GM23338 (cell line): ENCODE results near the gene NGF. TPM values are rescaled to one million over a fixed set of nuclear protein-coding genes. Genes with fewer than 3 reads are reported as not detected.

Experiments
- ATAC-seq: fragments of 200-7000 bp; cut with Tn5 transposase; 3 replicates; pipeline ENCODE4 v1.9.1; 2020
- DNase-seq: peaks from one replicate; pipeline ENCODE4 v3.0.0-alpha.2; 2015; ENCODE audit warnings: low spot score
- H2AFZ ChIP-seq: fragments of 200-600 bp; sonication (generic); 2 replicates; pipeline ENCODE4 v1.8.0; 2016; ENCODE audit warnings: antibody characterized with exemption, mild to moderate bottlenecking, moderate library complexity
- H3F3A ChIP-seq: fragments of 200-600 bp; sonication (generic); replicated peaks from 2 replicates; pipeline ENCODE4 v1.8.0; 2017; ENCODE audit warnings: antibody characterized with exemption, mixed run types, low read depth
- H3K27ac ChIP-seq: fragments of 200-600 bp; sonication (generic); 2 replicates; pipeline ENCODE4 v1.6.1; 2016; ENCODE audit warnings: low read depth
- H3K27me3 ChIP-seq: fragments of 200-600 bp; sonication (generic); 2 replicates; pipeline ENCODE4 v1.8.0; 2016; ENCODE audit warnings: mild to moderate bottlenecking, mixed run types, moderate library complexity; ENCODE audit not compliant: insufficient read depth
- H3K36me3 ChIP-seq: fragments of 200-600 bp; sonication (generic); 2 replicates; pipeline ENCODE4 v1.8.0; 2016; ENCODE audit warnings: mild to moderate bottlenecking; ENCODE audit not compliant: insufficient read depth
- H3K4me1 ChIP-seq: fragments of 200-600 bp; sonication (generic); 2 replicates; pipeline ENCODE4 v1.8.0; 2016; ENCODE audit warnings: mild to moderate bottlenecking, moderate library complexity; ENCODE audit not compliant: insufficient read depth
- H3K4me2 ChIP-seq: fragments of 200-600 bp; sonication (generic); 2 replicates; pipeline ENCODE4 v1.7.1; 2017; ENCODE audit warnings: mixed run types
- H3K4me3 ChIP-seq: fragments of 200-600 bp; sonication (generic); 2 replicates; pipeline ENCODE4 v1.6.1; 2016; ENCODE audit warnings: mixed run types
- H3K79me2 ChIP-seq: fragments of 200-600 bp; sonication (generic); replicated peaks from 2 replicates; pipeline ENCODE4 v1.8.0; 2017; ENCODE audit warnings: mild to moderate bottlenecking; ENCODE audit not compliant: insufficient read depth
- H3K9me2 ChIP-seq: fragments of 200-600 bp; sonication (generic); 2 replicates; pipeline ENCODE4 v1.8.0; 2017; ENCODE audit not compliant: insufficient read depth
- H4K20me1 ChIP-seq: fragments of 200-600 bp; sonication (generic); replicated peaks from 2 replicates; pipeline ENCODE4 v1.8.0; 2017; ENCODE audit warnings: mild to moderate bottlenecking; ENCODE audit not compliant: insufficient read depth
- H3K27ac Mint-ChIP-seq: 2 replicates; pipeline ENCODE4 v1.8.0; 2020; ENCODE audit warnings: inconsistent platforms, mild to moderate bottlenecking, moderate library complexity, mixed read lengths
- H3K27me3 Mint-ChIP-seq: 3 replicates; pipeline ENCODE4 v1.8.0; 2022; ENCODE audit warnings: low read depth, mild to moderate bottlenecking, moderate library complexity, mixed read lengths, inconsistent platforms; ENCODE audit not compliant: insufficient read depth, poor library complexity
- H3K36me3 Mint-ChIP-seq: 3 replicates; pipeline ENCODE4 v1.8.0; 2021; ENCODE audit warnings: low read depth, mild to moderate bottlenecking, inconsistent platforms, moderate library complexity, mixed read lengths
- H3K4me1 Mint-ChIP-seq: 3 replicates; pipeline ENCODE4 v1.8.0; 2020; ENCODE audit warnings: mild to moderate bottlenecking, inconsistent platforms, mixed read lengths
- H3K4me3 Mint-ChIP-seq: 3 replicates; pipeline ENCODE4 v1.8.0; 2021; ENCODE audit warnings: moderate library complexity, mild to moderate bottlenecking, inconsistent platforms, mixed read lengths
- H3K9me3 Mint-ChIP-seq: 3 replicates; pipeline ENCODE4 v1.8.0; 2020; ENCODE audit warnings: moderate library complexity, mild to moderate bottlenecking, inconsistent platforms, mixed read lengths
- CREB1 ChIP-seq: fragments of 250-450 bp; sonication (Bioruptor Pico); IDR thresholded peaks from 2 replicates; pipeline ENCODE4 v1.5.0; 2020; ENCODE audit warnings: low read depth, mild to moderate bottlenecking, moderate library complexity
- CTCF ChIP-seq, 2 experiments: fragments of 200-600 bp in 1 of 2; sonication (generic) in 1 of 2; conservative IDR thresholded peaks; 2 replicates each; pipeline versions ENCODE4 v1.5.1 to v1.6.1; 2016 to 2017; ENCODE audit warnings: antibody characterized with exemption in 2 of 2, low read depth in 2 of 2, mild to moderate bottlenecking in 2 of 2, moderate library complexity in 1 of 2
- ETS1 ChIP-seq: IDR thresholded peaks from 2 replicates; pipeline ENCODE4 v1.6.1; 2016; ENCODE audit warnings: antibody characterized with exemption
- EZH2 ChIP-seq: fragments of 200-600 bp; sonication (generic); IDR thresholded peaks from one replicate; pipeline ENCODE4 v1.8.0; 2017; ENCODE audit warnings: antibody characterized with exemption, mild to moderate bottlenecking, low read depth; ENCODE audit not compliant: unreplicated experiment
- EZH2phosphoT487 ChIP-seq: fragments of 200-600 bp; sonication (generic); IDR thresholded peaks from one replicate; pipeline ENCODE4 v1.8.1; 2018; ENCODE audit warnings: antibody characterized with exemption; ENCODE audit not compliant: unreplicated experiment
- NANOG ChIP-seq: IDR thresholded peaks from 2 replicates; pipeline ENCODE4 v1.6.1; 2016; ENCODE audit warnings: antibody characterized with exemption, borderline replicate concordance
- REST ChIP-seq: IDR thresholded peaks from one replicate; pipeline ENCODE4 v1.6.1; 2018; ENCODE audit warnings: antibody characterized with exemption; ENCODE audit not compliant: unreplicated experiment
- ZNF114 ChIP-seq: fragments of 250-450 bp; sonication (Bioruptor Pico); IDR thresholded peaks from 2 replicates; pipeline ENCODE4 v1.5.0; 2020; ENCODE audit warnings: mild to moderate bottlenecking, moderate library complexity
- ZNF331 ChIP-seq: fragments of 250-450 bp; sonication (Bioruptor Pico); IDR thresholded peaks from 2 replicates; pipeline ENCODE4 v1.5.0; 2020; ENCODE audit warnings: low read depth, mild to moderate bottlenecking, moderate library complexity
- ZNF462 ChIP-seq: fragments of 250-450 bp; sonication (Bioruptor Pico); IDR thresholded peaks from 2 replicates; pipeline ENCODE4 v1.5.0; 2020; ENCODE audit warnings: mild to moderate bottlenecking, moderate library complexity
- polyA plus RNA-seq: library from polyadenylated mRNA; unstranded; fragments of >200 nt; fragmentation: Nextera tagmentation; extraction: Ambion mirVana; gene quantifications from 2 replicates; pipeline ENCODE4 v1.2.1, GENCODE V29; 2016
- total RNA-seq: library from RNA; depleted of rRNA; stranded (reverse); fragments of >200 nt; shearing (Covaris generic); gene quantifications from 2 replicates; pipeline ENCODE4 v1.2.3, GENCODE V29; 2014

NGF gene
- total and polyA plus RNA-seq, 2 experiments from 2014 or later: 0.28 to 0.92 TPM

DNA sequence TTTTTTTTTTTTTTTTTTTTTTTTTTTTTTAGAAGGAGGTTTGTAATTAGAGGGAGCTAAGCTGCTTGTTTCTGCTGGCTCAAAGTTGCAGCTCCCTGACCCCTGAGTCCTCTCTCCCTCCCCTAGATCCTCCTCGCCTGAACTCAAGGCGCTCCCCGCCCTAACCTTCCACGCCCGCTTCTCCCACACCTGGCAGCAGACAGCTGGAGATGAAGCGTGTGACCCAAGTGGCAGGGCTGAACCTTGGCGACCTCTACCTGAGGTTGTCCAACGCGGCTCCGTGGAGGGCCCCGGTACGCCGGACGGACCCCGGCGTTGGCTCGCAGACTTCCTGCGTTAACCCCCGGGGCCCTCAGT is 795 bp downstream of the NGF start:
- no peaks in the 10 kb centered on the region for H4K20me1 ChIP-seq
- H3K9me2 ChIP-seq: no peaks in the 10 kb centered on the region
- no peaks in the 10 kb centered on the region for H3F3A ChIP-seq
- ATAC-seq (no peak; the same call in 1 of the 3 replicates), DNase-seq (no peak)
- H3K27me3 ChIP-seq: peaks cover 65% of the 10 kb centered on the region
- peak overlapping the region; percentile 99 for H2AFZ ChIP-seq
- peaks cover 27% of the 10 kb centered on the region for H3K4me1 Mint-ChIP-seq
- peak overlapping the region; percentile 86 for H3K4me3 Mint-ChIP-seq
- H3K27ac Mint-ChIP-seq: no peak overlapping the region
- H3K27me3 Mint-ChIP-seq: peaks cover 40% of the 10 kb centered on the region
- H3K36me3 ChIP-seq: no peaks in the 10 kb centered on the region
- no peaks in the 10 kb centered on the region; the same call in 2 of the 3 replicates for H3K9me3 Mint-ChIP-seq
- TF ChIP-seq ZNF331 (CRISPR knock-in tag): no peak
- TF ChIP-seq CTCF (conservative IDR thresholded peaks at IDR 0.05; ENCODE audit: low read depth in 2 of 2): no peak
- TF ChIP-seq NANOG: no peak
- no peak for TF ChIP-seq EZH2phosphoT487
- H3K4me2 ChIP-seq: peak overlapping the region; percentile 92
- H3K4me1 ChIP-seq: peaks cover 7% of the 10 kb centered on the region
- no peak overlapping the region for H3K27ac ChIP-seq
- H3K4me3 ChIP-seq: peak overlapping the region; percentile 88
- H3K36me3 Mint-ChIP-seq: no peaks in the 10 kb centered on the region
- H3K79me2 ChIP-seq: no peaks in the 10 kb centered on the region

DNA sequence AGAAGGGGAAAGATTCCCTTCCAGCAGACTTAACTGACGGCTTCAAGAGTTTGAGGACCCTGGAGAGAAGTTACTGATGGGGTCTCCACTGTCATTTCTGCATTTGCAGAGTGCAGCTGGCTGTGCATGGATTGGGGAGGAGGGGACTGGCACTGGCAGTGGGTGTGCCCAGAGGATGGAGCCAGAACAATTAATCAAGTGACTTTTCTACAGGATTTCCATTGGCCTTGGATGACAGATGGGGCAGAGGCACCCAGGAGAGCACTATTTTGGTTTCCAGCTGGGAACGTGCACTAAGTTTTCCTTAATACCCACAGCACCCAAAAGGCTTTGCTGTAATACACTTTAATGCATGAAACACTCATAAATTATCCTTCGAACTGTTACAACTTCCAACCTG is 1.3 kb downstream of the NGF start:
- Histone ChIP-seq H3K27me3 (peaks cover 60% of the 10 kb centered on the region), H3K36me3 (no peaks in the 10 kb centered on the region), H3K4me1 (peaks cover 10% of the 10 kb centered on the region), H3K79me2 (no peaks in the 10 kb centered on the region), H4K20me1 (no peaks in the 10 kb centered on the region), H3K4me3 (peak overlapping the region; percentile 88), H3K4me2 (peak overlapping the region; percentile 92), H2AFZ (no peak overlapping the region), H3K27ac (no peak overlapping the region), H3K9me2 (no peaks in the 10 kb centered on the region), H3F3A (no peaks in the 10 kb centered on the region)
- Mint-ChIP-seq H3K4me3 (peak overlapping the region; percentile 86), H3K4me1 (peaks cover 26% of the 10 kb centered on the region), H3K27me3 (peaks cover 37% of the 10 kb centered on the region), H3K27ac (no peak overlapping the region), H3K9me3 (no peaks in the 10 kb centered on the region; the same call in 2 of the 3 replicates), H3K36me3 (no peaks in the 10 kb centered on the region)
- DNase-seq (no peak), ATAC-seq (no peak)
- TF ChIP-seq CREB1 (CRISPR knock-in tag) (no peak), ETS1 (no peak), ZNF114 (no peak), EZH2 (no peak), ZNF462 (CRISPR knock-in tag) (no peak), REST (no peak)
